ENCODE results near the gene PAOX.

DNA sequence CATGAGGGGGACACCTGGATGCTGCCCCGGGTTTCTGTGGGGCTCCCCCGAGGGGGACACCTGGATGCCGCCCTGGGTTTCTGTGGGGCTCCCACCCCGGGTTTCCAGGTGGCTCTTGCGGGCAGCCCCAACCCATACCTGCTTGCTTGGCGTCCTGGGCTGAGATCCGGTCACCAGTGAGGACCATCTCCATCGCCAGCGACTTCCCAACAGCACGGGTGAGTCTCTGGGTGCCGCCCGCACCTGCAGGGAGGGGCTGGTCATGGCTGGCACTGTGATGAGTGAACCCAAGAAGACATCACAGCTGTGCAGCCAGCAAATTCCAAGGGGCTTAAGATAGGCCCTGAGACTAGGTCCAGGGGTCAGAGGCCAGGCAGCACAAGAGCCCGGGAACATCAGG lies 12.3 kb upstream of the PAOX start:
- TF ChIP-seq EZH2phosphoT487 (IDR thresholded peaks at IDR 0.05; ENCODE audit: borderline replicate concordance): no peak
- TF ChIP-seq, protein P1, sequence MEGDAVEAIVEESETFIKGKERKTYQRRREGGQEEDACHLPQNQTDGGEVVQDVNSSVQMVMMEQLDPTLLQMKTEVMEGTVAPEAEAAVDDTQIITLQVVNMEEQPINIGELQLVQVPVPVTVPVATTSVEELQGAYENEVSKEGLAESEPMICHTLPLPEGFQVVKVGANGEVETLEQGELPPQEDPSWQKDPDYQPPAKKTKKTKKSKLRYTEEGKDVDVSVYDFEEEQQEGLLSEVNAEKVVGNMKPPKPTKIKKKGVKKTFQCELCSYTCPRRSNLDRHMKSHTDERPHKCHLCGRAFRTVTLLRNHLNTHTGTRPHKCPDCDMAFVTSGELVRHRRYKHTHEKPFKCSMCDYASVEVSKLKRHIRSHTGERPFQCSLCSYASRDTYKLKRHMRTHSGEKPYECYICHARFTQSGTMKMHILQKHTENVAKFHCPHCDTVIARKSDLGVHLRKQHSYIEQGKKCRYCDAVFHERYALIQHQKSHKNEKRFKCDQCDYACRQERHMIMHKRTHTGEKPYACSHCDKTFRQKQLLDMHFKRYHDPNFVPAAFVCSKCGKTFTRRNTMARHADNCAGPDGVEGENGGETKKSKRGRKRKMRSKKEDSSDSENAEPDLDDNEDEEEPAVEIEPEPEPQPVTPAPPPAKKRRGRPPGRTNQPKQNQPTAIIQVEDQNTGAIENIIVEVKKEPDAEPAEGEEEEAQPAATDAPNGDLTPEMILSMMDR (conservative IDR thresholded peaks at IDR 0.05; ENCODE audit: low read length): no peak

Data from Loucy (cell line).